K562 (cell line): ENCODE data around the gene SORCS2. TPM values are rescaled to one million over a fixed set of nuclear protein-coding genes. Genes with fewer than 3 reads are reported as not detected.

Experiments
- HBP1 ChIP-seq: fragments of 450-650 bp; formaldehyde crosslinking; IDR thresholded peaks from 2 replicates; pipeline ENCODE4 v1.4.0; 2022; ENCODE audit warnings: missing genetic modification characterization
- HDAC2 ChIP-seq: fragments of 450-650 bp; IDR thresholded peaks from 2 replicates; pipeline ENCODE4 v1.6.1; 2016; ENCODE audit warnings: mild to moderate bottlenecking
- HDAC6 ChIP-seq: IDR thresholded peaks from 2 replicates; pipeline ENCODE4 v1.6.1; 2012; ENCODE audit warnings: low read depth, mild to moderate bottlenecking, control low read depth, inconsistent platforms, low read length, moderate library complexity
- HOMEZ ChIP-seq: fragments of 250-450 bp; sonication (Bioruptor Pico); IDR thresholded peaks from 2 replicates; pipeline ENCODE4 v1.4.0; 2020; ENCODE audit warnings: mild to moderate bottlenecking, moderate library complexity
- MXD1 ChIP-seq: fragments of 250-450 bp; sonication (Bioruptor Pico); IDR thresholded peaks from 2 replicates; pipeline ENCODE4 v1.8.0; 2021; ENCODE audit warnings: borderline replicate concordance, mild to moderate bottlenecking, moderate library complexity; ENCODE audit not compliant: poor library complexity, severe bottlenecking
- POLR2AphosphoS5 ChIP-seq: IDR thresholded peaks from 2 replicates; pipeline ENCODE4 v1.6.1; 2011; ENCODE audit warnings: mild to moderate bottlenecking, low read depth, low read length, moderate library complexity; ENCODE audit not compliant: control insufficient read depth, insufficient read depth
- TCF15 ChIP-seq: fragments of 250-450 bp; sonication (Bioruptor Pico); IDR thresholded peaks from 2 replicates; pipeline ENCODE4 v1.8.0; 2022; ENCODE audit warnings: moderate library complexity, mild to moderate bottlenecking, inconsistent platforms
- VEZF1 ChIP-seq: fragments of 200-800 bp; sonication (Bioruptor generic); IDR thresholded peaks from 2 replicates; pipeline ENCODE4 v1.6.1; 2017; ENCODE audit warnings: missing genetic modification characterization, missing compliant biosample characterization
- ZNF140 ChIP-seq: fragments of 250-450 bp; sonication (Bioruptor Pico); IDR thresholded peaks from 2 replicates; pipeline ENCODE4 v1.8.0; 2021; ENCODE audit warnings: moderate library complexity, mild to moderate bottlenecking, inconsistent platforms
- ZNF24 ChIP-seq: fragments of 450-650 bp; IDR thresholded peaks from 2 replicates; pipeline ENCODE4 v1.6.1; 2016
- polyA plus RNA-seq, 8 experiments: library from polyadenylated mRNA; depleted of rRNA in 4 of 8; stranded (reverse) in 5 of 8; unstranded in 3 of 8; fragments of >200 nt; fragmentation: Nextera tagmentation in 2 of 8; fragmentation: Illumina TruSeq in 1 of 8; extraction: Ambion mirVana in 2 of 8; extraction: Trizol in 1 of 8; gene quantifications; 2 replicates each; pipeline versions ENCODE4 v1.2.1 to v1.2.3, GENCODE V29; 2011 to 2014; ENCODE audit warnings: inconsistent platforms in 1 of 8, missing spikeins in 1 of 8
- total RNA-seq, 7 experiments: library from RNA; depleted of rRNA in 6 of 7; stranded (reverse); fragments of >200 nt in 6 of 7; fragmentation: Illumina TruSeq in 2 of 7; extraction: Trizol in 2 of 7; gene quantifications; 2 replicates each; pipeline versions ENCODE4 v1.2.1 to v1.2.3, GENCODE V29; 2011 to 2021; ENCODE audit warnings: low replicate concordance in 1 of 7

Gene SORCS2
- total and polyA plus RNA-seq, 9 of the 15 experiments (the other 6 are each of a cell fraction or from before 2014, with no cell fraction given), result not detected

- TF ChIP-seq ZNF140 (CRISPR knock-in tag), result no peak
- TF ChIP-seq POLR2AphosphoS5, result no peak
- TF ChIP-seq TCF15 (CRISPR knock-in tag), result no peak
- TF ChIP-seq HBP1 (CRISPR knock-in tag), result no peak
- TF ChIP-seq ZNF24, result no peak
- TF ChIP-seq VEZF1, result no peak
- TF ChIP-seq HDAC6, result no peak
- no peak for TF ChIP-seq HDAC2
- no peak for TF ChIP-seq HOMEZ (CRISPR knock-in tag)
- TF ChIP-seq MXD1, result no peak
Observed at GRCh38 chr4:7672601-7673000, 480.3 kb downstream of the SORCS2 start (continued).
